Mucosa of descending colon (tissue), 3 donors: ENCODE results near the gene PKNOX2. TPM values are rescaled to one million over a fixed set of nuclear protein-coding genes. Genes with fewer than 3 reads are reported as not detected.

Experiments
- ATAC-seq: fragments of 200-7000 bp; cut with Tn5 transposase; one replicate; pipeline ENCODE4 v1.9.1; 2020; ENCODE audit warnings: mild to moderate bottlenecking, moderate library complexity
- DNase-seq, 3 donors: peaks; one replicate each; pipeline ENCODE4 v3.0.0-alpha.2; 2020
- H3K36me3 ChIP-seq: fragments of 200-600 bp; one replicate; pipeline ENCODE4 v1.8.0; 2021; ENCODE audit warnings: low read depth, mild to moderate bottlenecking
- H3K4me1 ChIP-seq: fragments of 200-600 bp; one replicate; pipeline ENCODE4 v1.8.0; 2021; ENCODE audit warnings: low read depth, mild to moderate bottlenecking
- H3K4me3 ChIP-seq: fragments of 200-600 bp; one replicate; pipeline ENCODE4 v1.8.0; 2021; ENCODE audit warnings: mild to moderate bottlenecking
- H3K9me3 ChIP-seq: fragments of 200-600 bp; one replicate; pipeline ENCODE4 v1.8.0; 2021; ENCODE audit warnings: mild to moderate bottlenecking
- CTCF ChIP-seq: fragments of 200-600 bp; IDR thresholded peaks from one replicate; pipeline ENCODE4 v1.8.0; 2022; ENCODE audit warnings: antibody characterized with exemption, mild to moderate bottlenecking
- intact Hi-C, 2 donors: fragments of 100-400 bp; cut with DNase I in 1 of 2; cut with micrococcal nuclease in 1 of 2; formaldehyde crosslinking; loops; one replicate each; pipeline versions ENCODE4 v1.11.0 to v1.11.1; 2022; cut with DNase I, micrococcal nuclease
- total RNA-seq, 3 donors: library from RNA; stranded (reverse); fragmentation: NEBNext Ultra II Directional in 2 of 3; extraction: Animal tissue kit (Norgen Biotek cat#: 25700) in 2 of 3; gene quantifications; one replicate each; pipeline versions ENCODE4 v1.2.1 to v1.2.4, GENCODE V29; 2021 to 2023
- donor health status: DM: no; HTN: no; CAD: no; lungs with moderate emphysema.
- donor health status: DM: no; HTN: no; CAD: no.
- donor health status: DM: no; HTN: yes; CAD: no.

The PKNOX2 gene
- total RNA-seq, 3 donors from 2014 or later = 1.5 to 4.0 (median 1.9) TPM

DNA sequence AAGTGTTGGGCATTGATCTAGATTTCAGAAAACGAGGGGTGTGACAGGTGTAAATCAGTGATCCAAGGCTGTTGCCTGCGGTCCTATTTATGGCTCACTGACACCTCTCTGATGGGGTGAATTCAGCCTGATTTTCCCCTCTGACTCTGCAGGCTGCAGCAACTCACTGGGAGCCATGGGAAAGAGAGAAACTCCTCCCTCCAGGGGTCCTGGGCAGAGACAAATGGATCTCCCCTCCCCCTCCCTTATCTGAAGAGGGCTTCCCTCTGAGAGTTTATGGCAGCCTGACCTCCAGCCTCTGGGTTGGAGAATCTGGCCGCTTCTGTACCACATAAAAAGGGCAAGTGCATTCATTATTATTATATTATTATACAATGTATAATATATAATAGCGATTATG, 1.8 kb upstream of the PKNOX2 start:
- ATAC-seq = no peak
- peaks cover 11% of the 10 kb centered on the region for H3K4me1 ChIP-seq
- H3K36me3 ChIP-seq = no peaks in the 10 kb centered on the region
- no peak for DNase-seq
- intact Hi-C loops = no loop called here
- H3K9me3 ChIP-seq = no peaks in the 10 kb centered on the region
- no peak for TF ChIP-seq CTCF
- no peak overlapping the region for H3K4me3 ChIP-seq

DNA sequence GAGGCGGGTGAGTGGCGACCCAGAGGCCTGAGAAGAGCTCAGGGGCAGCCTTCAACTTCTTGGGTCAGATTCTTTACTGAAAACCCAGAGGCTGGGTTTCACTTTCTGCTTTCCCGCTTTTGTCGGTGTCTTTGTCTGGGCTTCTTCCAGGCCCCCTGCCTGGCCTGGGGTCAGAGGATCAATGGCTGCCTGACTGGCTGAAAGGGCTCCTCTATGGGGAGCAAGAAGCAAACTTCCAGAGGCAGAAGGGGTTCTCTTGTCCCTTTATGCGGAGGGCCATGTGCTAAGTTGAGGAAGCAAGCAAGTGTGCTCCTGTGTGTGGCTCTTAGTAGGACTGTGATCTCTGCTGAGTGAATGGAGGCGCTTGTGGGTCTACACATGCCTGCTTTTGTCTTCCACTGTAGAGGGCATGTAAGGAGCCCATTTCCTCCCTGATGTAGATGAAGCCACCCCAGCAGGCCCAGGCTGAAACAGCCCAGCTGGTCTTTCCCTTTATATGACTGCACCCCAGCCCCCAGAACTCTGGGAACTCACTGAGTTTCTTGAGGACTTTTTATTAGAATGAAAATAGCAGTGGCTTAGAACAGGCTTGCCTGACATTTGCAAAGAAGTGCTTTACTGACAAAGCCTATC, 1.0 kb upstream of the PKNOX2 start:
- TF ChIP-seq CTCF = no peak
- H3K9me3 ChIP-seq = no peaks in the 10 kb centered on the region
- no peak overlapping the region for H3K4me3 ChIP-seq
- H3K36me3 ChIP-seq = no peaks in the 10 kb centered on the region
- DNase-seq = no peak
- intact Hi-C loops = no loop called here
- H3K4me1 ChIP-seq = peaks cover 11% of the 10 kb centered on the region
- no peak for ATAC-seq

DNA sequence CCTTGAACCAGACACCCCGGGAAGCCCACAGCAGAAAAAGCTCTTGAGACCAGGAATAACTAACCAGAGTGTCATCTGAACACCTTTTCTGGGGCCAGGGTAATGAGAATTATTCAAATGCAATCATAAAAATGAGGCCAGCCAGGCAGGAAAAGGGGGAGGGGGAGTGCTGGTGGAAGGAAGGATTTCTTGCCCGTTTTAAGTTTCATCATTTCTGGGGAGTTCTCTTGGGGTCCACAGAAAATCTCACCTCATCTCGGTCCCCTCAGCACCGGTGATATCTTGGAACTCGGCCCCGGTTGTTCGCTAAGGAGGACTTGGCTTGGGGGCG, 495 bp upstream of the PKNOX2 start:
- no peak for TF ChIP-seq CTCF
- no peak overlapping the region for H3K4me3 ChIP-seq
- DNase-seq (no peak), ATAC-seq (no peak)
- intact Hi-C loops = no loop called here
- H3K4me1 ChIP-seq = peaks cover 11% of the 10 kb centered on the region
- no peaks in the 10 kb centered on the region for H3K36me3 ChIP-seq
- no peaks in the 10 kb centered on the region for H3K9me3 ChIP-seq

DNA sequence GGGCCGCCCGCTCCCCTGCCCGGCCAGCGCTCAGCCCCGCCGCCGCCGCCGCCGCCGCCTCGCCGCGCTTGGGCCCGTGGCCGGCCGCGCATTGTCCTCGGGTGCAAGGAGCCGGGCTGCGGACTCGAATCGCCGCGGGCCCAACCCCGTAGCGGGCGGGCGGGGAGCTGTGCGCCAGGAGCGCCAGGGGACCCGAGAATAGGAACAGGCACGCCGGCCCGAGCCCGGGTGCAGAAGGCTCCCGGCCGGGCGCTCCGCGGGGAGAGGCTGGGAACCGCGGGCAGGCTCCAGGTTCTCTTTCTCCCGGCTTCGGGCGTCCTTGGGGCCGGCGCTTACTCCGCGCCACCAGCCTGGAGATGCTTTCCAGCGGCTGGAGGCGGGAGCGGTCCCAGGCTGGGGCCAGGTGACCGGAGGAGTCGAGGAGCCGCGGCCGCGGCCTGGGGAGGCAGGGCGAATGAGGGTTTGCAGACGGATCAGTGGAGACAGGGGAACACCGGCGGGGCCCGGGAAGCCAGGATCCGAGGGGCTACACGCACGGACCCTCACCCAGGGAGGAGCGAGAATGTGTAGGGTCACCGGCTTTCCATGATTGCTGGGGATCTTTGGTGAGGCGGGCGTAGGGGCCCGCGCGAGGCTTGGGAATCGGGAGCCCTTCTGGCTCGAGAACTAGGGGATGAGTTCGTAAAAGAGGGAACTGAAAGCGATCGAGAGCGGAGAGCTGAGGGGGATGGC, 726 bp downstream of the PKNOX2 start:
- intact Hi-C loops = loop anchor here in 1 of 2 donors (5.0 kb wide), 1 partner anchor 182 kb away; no protein-coding TSS in a partner anchor
- peak in 1 of 3 donors; percentile 32 for DNase-seq

More for the DNA sequence above, 726 bp downstream of the PKNOX2 start:
- Histone ChIP-seq H3K4me1 (peaks cover 11% of the 10 kb centered on the region), H3K9me3 (no peaks in the 10 kb centered on the region), H3K36me3 (no peaks in the 10 kb centered on the region), H3K4me3 (peak overlapping the region; percentile 22)
- ATAC-seq = peak; percentile 28
- TF ChIP-seq CTCF = no peak
